Colonic mucosa (tissue), 4 donors: Measurements from ENCODE around the gene PRXL2A. TPM values are rescaled to one million over a fixed set of nuclear protein-coding genes. Genes with fewer than 3 reads are reported as not detected.

Experiments
- DNase-seq: peaks from one replicate; pipeline ENCODE4 v3.0.0-alpha.2; 2020
- H3K27ac ChIP-seq: fragments of 200-600 bp; one replicate; pipeline ENCODE4 v1.8.0; 2021
- H3K27me3 ChIP-seq: fragments of 200-600 bp; one replicate; pipeline ENCODE4 v1.8.0; 2021
- H3K36me3 ChIP-seq: fragments of 200-600 bp; one replicate; pipeline ENCODE4 v1.8.0; 2021
- H3K4me1 ChIP-seq: fragments of 200-600 bp; one replicate; pipeline ENCODE4 v1.8.0; 2021; ENCODE audit warnings: mild to moderate bottlenecking
- H3K4me3 ChIP-seq: fragments of 200-600 bp; one replicate; pipeline ENCODE4 v1.8.0; 2021
- H3K9ac ChIP-seq, 2 donors: one replicate each; pipeline ENCODE4 v1.7.0; 2013; ENCODE audit warnings: control low read depth in 2 of 2, low read depth in 2 of 2, low read length in 2 of 2
- H3K9me3 ChIP-seq: fragments of 200-600 bp; one replicate; pipeline ENCODE4 v1.8.0; 2021
- intact Hi-C: fragments of 100-400 bp; cut with DNase I; formaldehyde crosslinking; loops from one replicate; pipeline ENCODE4 v1.14.1; 2022
- total RNA-seq, 2 donors: library from RNA; stranded (reverse); fragmentation: NEBNext Ultra II Directional in 1 of 2; extraction: Animal tissue kit (Norgen Biotek cat#: 25700) in 1 of 2; gene quantifications; one replicate each; pipeline ENCODE4 v1.2.1, GENCODE V29; 2021
- TF ChIP-seq, protein P1 (sequence below): fragments of 200-600 bp; IDR thresholded peaks from one replicate; pipeline ENCODE4 v1.8.0; 2022; ENCODE audit warnings: antibody characterized with exemption, mild to moderate bottlenecking
- donor health status: healthy.
- donor health status: DM: no; HTN: no; CAD: no.
- donor health status: DM: no; HTN: no; CAD: no.

Gene PRXL2A
- total RNA-seq, 2 donors from 2014 or later, result 73.5 to 101 TPM

DNA sequence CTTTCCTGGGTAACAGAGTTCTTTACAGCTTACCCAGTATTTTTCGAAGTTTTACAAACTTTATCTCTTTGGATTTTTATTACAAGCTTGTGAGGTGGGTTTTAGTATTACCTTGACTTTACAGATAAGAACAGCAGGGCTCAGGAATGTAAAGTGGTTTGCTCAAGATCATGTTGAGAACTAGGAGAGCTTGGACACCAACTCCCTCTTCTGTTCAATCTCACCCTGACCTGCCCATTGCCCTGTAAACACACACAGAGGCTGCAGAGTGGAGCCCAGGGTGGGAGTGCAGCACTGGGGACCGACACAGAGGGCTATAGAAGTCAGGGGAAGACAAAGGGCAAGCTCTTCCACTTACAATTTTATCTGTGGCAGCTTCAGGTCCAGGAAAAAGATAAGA lies 41.2 kb downstream of the PRXL2A start:
- no peak for DNase-seq
- no peaks in the 10 kb centered on the region for H3K4me1 ChIP-seq
- peak overlapping the region in 1 of 2 donors; percentile 4 for H3K9ac ChIP-seq
- intact Hi-C loops, result no loop called here
- H3K36me3 ChIP-seq, result no peaks in the 10 kb centered on the region
- H3K27me3 ChIP-seq, result no peaks in the 10 kb centered on the region
- no peak overlapping the region for H3K27ac ChIP-seq
- TF ChIP-seq, protein P1, sequence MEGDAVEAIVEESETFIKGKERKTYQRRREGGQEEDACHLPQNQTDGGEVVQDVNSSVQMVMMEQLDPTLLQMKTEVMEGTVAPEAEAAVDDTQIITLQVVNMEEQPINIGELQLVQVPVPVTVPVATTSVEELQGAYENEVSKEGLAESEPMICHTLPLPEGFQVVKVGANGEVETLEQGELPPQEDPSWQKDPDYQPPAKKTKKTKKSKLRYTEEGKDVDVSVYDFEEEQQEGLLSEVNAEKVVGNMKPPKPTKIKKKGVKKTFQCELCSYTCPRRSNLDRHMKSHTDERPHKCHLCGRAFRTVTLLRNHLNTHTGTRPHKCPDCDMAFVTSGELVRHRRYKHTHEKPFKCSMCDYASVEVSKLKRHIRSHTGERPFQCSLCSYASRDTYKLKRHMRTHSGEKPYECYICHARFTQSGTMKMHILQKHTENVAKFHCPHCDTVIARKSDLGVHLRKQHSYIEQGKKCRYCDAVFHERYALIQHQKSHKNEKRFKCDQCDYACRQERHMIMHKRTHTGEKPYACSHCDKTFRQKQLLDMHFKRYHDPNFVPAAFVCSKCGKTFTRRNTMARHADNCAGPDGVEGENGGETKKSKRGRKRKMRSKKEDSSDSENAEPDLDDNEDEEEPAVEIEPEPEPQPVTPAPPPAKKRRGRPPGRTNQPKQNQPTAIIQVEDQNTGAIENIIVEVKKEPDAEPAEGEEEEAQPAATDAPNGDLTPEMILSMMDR, result no peak
- no peaks in the 10 kb centered on the region for H3K9me3 ChIP-seq
- H3K4me3 ChIP-seq, result no peak overlapping the region

DNA sequence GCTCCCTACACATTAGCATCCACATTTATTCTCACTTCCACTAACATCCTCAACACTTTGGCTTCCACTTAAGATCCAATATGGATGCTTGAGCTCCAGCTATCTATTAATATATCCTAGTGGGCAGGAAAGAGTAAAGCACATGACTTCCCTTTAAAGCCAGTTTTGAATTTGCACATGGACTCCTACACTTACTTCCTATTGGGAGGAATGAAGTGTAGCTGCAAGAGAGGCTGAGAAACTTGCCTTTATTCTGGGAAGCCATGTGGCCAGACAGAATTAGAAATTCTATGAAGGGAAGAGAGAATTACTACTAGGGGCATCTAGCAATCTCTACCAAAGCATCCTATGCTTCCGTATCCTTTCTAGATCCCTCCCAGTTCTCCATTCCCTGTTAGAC lies 42.8 kb downstream of the PRXL2A start:
- Histone ChIP-seq H3K9ac (no peak overlapping the region), H3K27me3 (no peaks in the 10 kb centered on the region), H3K4me1 (peaks cover 5% of the 10 kb centered on the region), H3K4me3 (no peak overlapping the region), H3K36me3 (no peaks in the 10 kb centered on the region), H3K9me3 (no peaks in the 10 kb centered on the region), H3K27ac (no peak overlapping the region)
- intact Hi-C loops, result loop anchor here (2.0 kb wide), 1 partner anchor 48 kb away; no protein-coding TSS in a partner anchor
- no peak for DNase-seq
- TF ChIP-seq, protein P1, result no peak

DNA sequence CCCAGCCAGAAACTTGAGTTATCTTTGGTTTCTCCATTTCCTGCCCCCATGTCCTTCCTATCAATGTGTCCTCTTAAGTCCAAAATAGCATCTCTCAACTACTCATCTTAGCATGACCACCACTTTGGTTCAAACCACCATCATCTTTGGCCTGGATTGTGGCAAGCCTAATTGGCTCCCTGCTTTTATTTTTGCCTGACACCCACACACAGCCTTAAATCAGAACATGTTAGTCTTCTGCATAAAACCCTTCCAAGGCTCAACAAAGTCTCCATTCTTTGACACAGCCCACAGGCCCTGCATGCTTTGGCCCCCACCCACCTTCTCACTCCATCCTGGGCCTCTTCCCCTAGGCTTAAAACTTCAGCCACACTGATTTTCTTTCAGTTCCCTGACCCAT lies 43.7 kb downstream of the PRXL2A start:
- intact Hi-C loops, result no loop called here
- peaks cover 8% of the 10 kb centered on the region for H3K4me1 ChIP-seq
- TF ChIP-seq, protein P1, result no peak
- no peaks in the 10 kb centered on the region for H3K27me3 ChIP-seq
- H3K27ac ChIP-seq, result no peak overlapping the region
- H3K36me3 ChIP-seq, result no peaks in the 10 kb centered on the region
- H3K4me3 ChIP-seq, result no peak overlapping the region
- no peak for DNase-seq
- no peaks in the 10 kb centered on the region for H3K9me3 ChIP-seq
- no peak overlapping the region for H3K9ac ChIP-seq

DNA sequence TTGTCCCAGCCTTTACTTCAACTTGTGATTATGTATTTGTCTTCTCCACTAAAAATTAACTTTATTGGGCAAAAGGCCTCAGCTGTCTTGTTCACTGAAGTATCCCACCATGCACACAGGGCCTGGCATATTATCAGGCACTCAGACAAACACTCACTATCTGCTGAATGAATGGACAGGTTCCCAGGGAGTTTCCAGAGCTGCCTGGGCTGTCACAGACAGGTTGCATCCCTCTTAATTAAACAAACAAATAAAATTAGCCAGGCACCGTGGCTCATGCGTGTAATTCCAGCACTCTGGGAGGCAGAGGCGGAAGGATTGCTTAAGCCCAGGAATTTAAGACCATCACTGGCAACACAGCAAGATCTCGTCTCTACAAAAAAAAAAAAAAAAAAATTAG lies 44.3 kb downstream of the PRXL2A start:
- H3K4me3 ChIP-seq, result no peak overlapping the region
- TF ChIP-seq, protein P1, result no peak
- H3K4me1 ChIP-seq, result peaks cover 9% of the 10 kb centered on the region
- intact Hi-C loops, result no loop called here
- no peak overlapping the region for H3K9ac ChIP-seq
- no peak for DNase-seq
- no peak overlapping the region for H3K27ac ChIP-seq
- no peaks in the 10 kb centered on the region for H3K36me3 ChIP-seq
- no peaks in the 10 kb centered on the region for H3K9me3 ChIP-seq
- no peaks in the 10 kb centered on the region for H3K27me3 ChIP-seq

DNA sequence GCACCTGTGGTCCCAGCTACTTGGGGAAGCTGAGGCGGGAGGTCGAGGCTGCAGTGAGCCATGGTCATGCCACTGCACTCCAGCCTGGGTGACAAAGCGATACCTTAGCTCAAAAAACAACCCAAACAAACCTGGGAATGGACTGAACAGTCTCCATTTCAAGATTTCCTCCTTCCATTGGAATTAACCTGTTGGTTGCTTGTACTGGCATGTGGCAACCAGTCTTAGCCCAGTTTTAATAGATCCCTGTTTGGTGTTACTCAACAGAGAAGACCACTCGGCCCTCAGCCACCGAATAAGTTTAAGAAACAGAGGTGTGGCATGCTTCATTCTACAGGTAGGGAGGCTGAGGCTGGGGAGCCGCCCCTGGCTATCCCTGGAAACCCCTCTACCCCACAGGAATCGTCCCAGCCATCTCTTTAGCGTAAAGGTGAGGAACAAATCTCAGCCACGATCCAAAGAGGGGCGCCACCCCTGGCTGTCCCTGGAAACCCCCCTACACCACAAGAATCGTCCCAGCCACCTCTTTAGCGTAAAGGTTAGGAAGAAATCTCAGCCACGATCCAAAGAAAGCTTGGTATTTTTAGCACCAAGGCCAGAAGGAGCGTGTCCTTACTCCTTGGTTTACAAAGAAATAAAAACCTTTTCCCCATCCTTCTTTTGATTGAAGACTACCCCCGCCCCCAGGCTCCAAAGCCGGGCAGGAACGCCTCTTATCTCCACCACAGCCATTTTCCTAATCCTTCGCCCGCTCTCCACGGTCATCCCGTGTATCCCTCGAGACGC lies 44.9 kb downstream of the PRXL2A start:
- Histone ChIP-seq H3K4me3 (peak overlapping the region; percentile 13), H3K27me3 (no peaks in the 10 kb centered on the region)
- intact Hi-C loops, result no loop called here

More for the DNA sequence above, 44.9 kb downstream of the PRXL2A start:
- no peak for DNase-seq
- H3K4me1 ChIP-seq, result peaks cover 15% of the 10 kb centered on the region
- no peaks in the 10 kb centered on the region for H3K36me3 ChIP-seq
- H3K9ac ChIP-seq, result peak overlapping the region; percentile 57 to 84
- H3K9me3 ChIP-seq, result no peaks in the 10 kb centered on the region
- TF ChIP-seq, protein P1, result no peak
- peak overlapping the region; percentile 78 for H3K27ac ChIP-seq
